ENCODE measurements around the gene ZBTB38.

ZBTB38 gene

DNA sequence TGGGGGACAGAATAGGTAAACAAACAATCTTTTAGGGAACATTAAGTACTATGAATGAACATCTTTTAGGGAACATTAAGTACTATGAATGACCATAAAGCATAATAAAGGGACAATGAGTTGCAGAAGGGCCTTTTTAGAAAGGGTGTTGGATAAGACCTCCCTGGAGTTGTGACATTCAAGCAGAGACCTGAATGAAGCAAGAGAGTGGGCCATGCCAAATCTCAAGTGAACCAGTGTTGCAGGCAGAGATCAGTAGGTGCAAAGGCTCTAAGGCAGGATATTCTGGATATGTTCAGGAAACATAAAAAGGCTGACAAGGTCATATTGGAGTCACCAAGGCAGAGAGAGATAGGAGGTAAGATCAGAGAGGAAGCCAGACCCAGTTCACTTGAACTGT is 29.4 kb upstream of the ZBTB38 start:
- Histone ChIP-seq H3K36me3 (ENCODE audit: control insufficient read depth in 5 of 5, insufficient read depth in 5 of 5, low read length in 5 of 5) (no peaks in the 10 kb centered on the region), H3K4me1 (ENCODE audit: control insufficient read depth in 5 of 5, insufficient read depth in 5 of 5, low read length in 5 of 5) (peaks cover 0 to 3% (median 0%) of the 10 kb centered on the region in 5 donors), H3K9ac (ENCODE audit: low read length in 5 of 5) (no peak overlapping the region), H3K9me3 (ENCODE audit: control insufficient read depth in 5 of 5, low read length in 5 of 5) (no peaks in the 10 kb centered on the region), H3K27me3 (ENCODE audit: control insufficient read depth in 5 of 5, insufficient read depth in 4 of 5, low read length in 5 of 5) (peaks cover 0 to 2% (median 0%) of the 10 kb centered on the region in 5 donors), H3K4me3 (ENCODE audit: low read depth in 1 of 5, low read length in 5 of 5) (no peak overlapping the region), H3K27ac (ENCODE audit: low read depth, low read length) (no peak overlapping the region)

DNA sequence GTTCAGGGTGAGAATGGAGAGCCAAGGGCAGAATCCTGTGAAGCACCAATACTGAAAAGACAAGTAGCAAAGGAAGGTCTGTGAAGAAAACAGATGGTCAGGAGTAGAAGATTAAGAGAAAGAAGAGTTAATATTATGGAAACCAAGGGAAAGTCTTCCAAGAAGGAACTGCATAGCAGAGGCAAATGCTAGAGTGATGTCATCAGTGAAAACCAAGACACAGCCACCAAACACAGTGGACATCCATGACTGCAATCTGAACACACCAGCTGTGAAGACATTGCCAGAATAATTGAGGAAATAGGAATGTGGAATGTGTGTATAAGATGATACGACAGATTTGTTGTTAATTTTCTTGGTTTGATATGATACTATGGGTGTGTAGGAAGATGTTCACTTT is 26.8 kb upstream of the ZBTB38 start:
- Histone ChIP-seq H3K27me3 (ENCODE audit: control insufficient read depth in 5 of 5, insufficient read depth in 4 of 5, low read length in 5 of 5) (peaks cover 0 to 2% (median 0%) of the 10 kb centered on the region in 5 donors), H3K9me3 (ENCODE audit: control insufficient read depth in 5 of 5, low read length in 5 of 5) (no peaks in the 10 kb centered on the region), H3K36me3 (ENCODE audit: control insufficient read depth in 5 of 5, insufficient read depth in 5 of 5, low read length in 5 of 5) (no peaks in the 10 kb centered on the region), H3K4me1 (ENCODE audit: control insufficient read depth in 5 of 5, insufficient read depth in 5 of 5, low read length in 5 of 5) (peaks cover 0 to 3% (median 0%) of the 10 kb centered on the region in 5 donors), H3K9ac (ENCODE audit: low read length in 5 of 5) (no peak overlapping the region), H3K27ac (ENCODE audit: low read depth, low read length) (no peak overlapping the region), H3K4me3 (ENCODE audit: low read depth in 1 of 5, low read length in 5 of 5) (no peak overlapping the region)

DNA sequence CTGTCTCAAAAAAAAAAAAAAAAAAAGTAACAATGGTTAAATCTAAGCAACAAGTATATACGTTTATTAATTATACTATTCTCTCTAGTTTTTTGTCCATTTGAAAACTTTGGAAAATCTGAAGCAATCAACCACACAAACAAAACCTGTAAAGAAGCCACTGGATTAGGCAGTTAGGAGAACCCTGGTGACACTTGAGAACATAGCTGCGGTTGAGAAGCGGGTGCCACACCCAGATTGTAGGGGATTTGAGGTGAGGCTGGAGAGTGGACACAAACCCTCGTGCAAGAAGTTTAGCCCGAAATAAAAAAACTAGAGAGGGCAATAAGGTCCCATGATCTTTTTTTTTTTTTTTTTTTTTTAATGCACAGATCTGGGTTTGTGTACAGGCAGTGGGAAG is 25.9 kb upstream of the ZBTB38 start:
- Histone ChIP-seq H3K4me3 (ENCODE audit: low read depth in 1 of 5, low read length in 5 of 5) (no peak overlapping the region), H3K27ac (ENCODE audit: low read depth, low read length) (no peak overlapping the region), H3K4me1 (ENCODE audit: control insufficient read depth in 5 of 5, insufficient read depth in 5 of 5, low read length in 5 of 5) (no peaks in the 10 kb centered on the region), H3K9ac (ENCODE audit: low read length in 5 of 5) (no peak overlapping the region), H3K9me3 (ENCODE audit: control insufficient read depth in 5 of 5, low read length in 5 of 5) (no peaks in the 10 kb centered on the region), H3K27me3 (ENCODE audit: control insufficient read depth in 5 of 5, insufficient read depth in 4 of 5, low read length in 5 of 5) (peaks cover 0 to 2% (median 0%) of the 10 kb centered on the region in 5 donors), H3K36me3 (ENCODE audit: control insufficient read depth in 5 of 5, insufficient read depth in 5 of 5, low read length in 5 of 5) (no peaks in the 10 kb centered on the region)

DNA sequence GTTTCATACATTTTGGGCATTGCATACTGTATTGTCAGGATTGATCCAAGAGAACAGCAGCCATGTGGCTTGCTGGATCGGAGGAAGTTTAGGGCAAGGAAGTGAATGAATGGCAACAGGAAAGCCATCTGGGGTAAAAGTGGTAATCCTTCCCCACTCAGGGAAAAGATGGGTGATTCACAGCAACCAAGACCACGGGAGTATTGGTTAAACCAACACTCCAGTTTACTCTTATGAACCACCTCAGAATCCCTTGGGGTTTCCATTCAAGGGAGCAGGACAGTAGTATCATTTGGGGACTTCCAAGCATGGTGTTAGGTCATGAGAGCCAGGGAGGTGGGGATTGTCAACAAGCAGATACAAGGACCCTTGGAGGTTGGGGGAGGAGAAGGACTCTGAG is 25.2 kb upstream of the ZBTB38 start:
- H3K9me3 ChIP-seq (ENCODE audit: control insufficient read depth in 5 of 5, low read length in 5 of 5): no peaks in the 10 kb centered on the region
- H3K4me3 ChIP-seq (ENCODE audit: low read depth in 1 of 5, low read length in 5 of 5): no peak overlapping the region
- no peaks in the 10 kb centered on the region for H3K4me1 ChIP-seq (ENCODE audit: control insufficient read depth in 5 of 5, insufficient read depth in 5 of 5, low read length in 5 of 5)
- H3K27ac ChIP-seq (ENCODE audit: low read depth, low read length): no peak overlapping the region
- no peak overlapping the region for H3K9ac ChIP-seq (ENCODE audit: low read length in 5 of 5)
- H3K36me3 ChIP-seq (ENCODE audit: control insufficient read depth in 5 of 5, insufficient read depth in 5 of 5, low read length in 5 of 5): no peaks in the 10 kb centered on the region
- peaks cover 0 to 2% (median 0%) of the 10 kb centered on the region in 5 donors for H3K27me3 ChIP-seq (ENCODE audit: control insufficient read depth in 5 of 5, insufficient read depth in 4 of 5, low read length in 5 of 5)

DNA sequence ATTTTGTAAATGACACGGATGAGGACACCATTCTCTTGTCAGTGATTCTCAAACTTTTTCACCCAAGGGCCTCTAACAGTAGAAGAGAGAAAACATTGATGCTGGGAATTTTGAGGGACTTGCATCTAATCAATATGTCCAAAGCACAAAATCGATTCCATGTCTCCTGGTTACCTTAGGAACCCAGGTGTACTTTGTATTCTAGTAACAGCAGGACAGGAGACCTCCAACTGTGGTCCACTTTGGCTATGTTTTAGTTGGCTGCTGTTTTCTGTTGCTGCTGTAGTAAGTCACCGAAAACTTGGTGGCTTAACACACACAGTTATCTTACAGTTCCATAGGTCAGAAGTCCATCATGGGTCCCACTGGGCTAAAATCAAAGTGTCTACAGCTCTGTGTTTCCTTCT is 24.4 kb upstream of the ZBTB38 start:
- H3K4me1 ChIP-seq (ENCODE audit: control insufficient read depth in 5 of 5, insufficient read depth in 5 of 5, low read length in 5 of 5): no peaks in the 10 kb centered on the region
- no peak overlapping the region for H3K9ac ChIP-seq (ENCODE audit: low read length in 5 of 5)
- H3K9me3 ChIP-seq (ENCODE audit: control insufficient read depth in 5 of 5, low read length in 5 of 5): no peaks in the 10 kb centered on the region
- H3K36me3 ChIP-seq (ENCODE audit: control insufficient read depth in 5 of 5, insufficient read depth in 5 of 5, low read length in 5 of 5): no peaks in the 10 kb centered on the region
- H3K27me3 ChIP-seq (ENCODE audit: control insufficient read depth in 5 of 5, insufficient read depth in 4 of 5, low read length in 5 of 5): peaks cover 0 to 2% (median 0%) of the 10 kb centered on the region in 5 donors
- no peak overlapping the region for H3K27ac ChIP-seq (ENCODE audit: low read depth, low read length)
- no peak overlapping the region for H3K4me3 ChIP-seq (ENCODE audit: low read depth in 1 of 5, low read length in 5 of 5)

DNA sequence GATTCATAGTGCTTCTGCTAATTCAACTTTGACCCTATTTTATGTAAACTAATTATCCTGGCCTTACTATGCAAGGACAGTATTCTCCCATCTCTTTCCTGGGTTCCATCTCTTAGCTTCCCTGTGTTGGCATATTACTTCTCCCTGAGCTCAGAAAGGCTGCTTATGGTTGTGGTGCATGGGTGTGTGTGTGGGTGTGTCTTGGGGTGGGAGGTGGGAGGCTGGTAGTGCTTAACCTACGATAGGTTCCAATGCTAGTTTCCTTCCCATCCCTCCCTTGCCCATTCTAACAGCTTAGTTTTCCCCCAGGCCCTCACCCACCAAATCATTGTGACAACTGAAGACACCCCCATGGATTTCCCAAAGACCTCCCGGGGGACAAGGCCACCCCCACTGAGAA is 22.8 kb upstream of the ZBTB38 start:
- Histone ChIP-seq H3K9ac (ENCODE audit: low read length in 5 of 5) (no peak overlapping the region), H3K27me3 (ENCODE audit: control insufficient read depth in 5 of 5, insufficient read depth in 4 of 5, low read length in 5 of 5) (peaks cover 0 to 2% (median 0%) of the 10 kb centered on the region in 5 donors), H3K9me3 (ENCODE audit: control insufficient read depth in 5 of 5, low read length in 5 of 5) (no peaks in the 10 kb centered on the region), H3K27ac (ENCODE audit: low read depth, low read length) (no peak overlapping the region), H3K4me3 (ENCODE audit: low read depth in 1 of 5, low read length in 5 of 5) (no peak overlapping the region), H3K36me3 (ENCODE audit: control insufficient read depth in 5 of 5, insufficient read depth in 5 of 5, low read length in 5 of 5) (no peaks in the 10 kb centered on the region), H3K4me1 (ENCODE audit: control insufficient read depth in 5 of 5, insufficient read depth in 5 of 5, low read length in 5 of 5) (no peaks in the 10 kb centered on the region)

DNA sequence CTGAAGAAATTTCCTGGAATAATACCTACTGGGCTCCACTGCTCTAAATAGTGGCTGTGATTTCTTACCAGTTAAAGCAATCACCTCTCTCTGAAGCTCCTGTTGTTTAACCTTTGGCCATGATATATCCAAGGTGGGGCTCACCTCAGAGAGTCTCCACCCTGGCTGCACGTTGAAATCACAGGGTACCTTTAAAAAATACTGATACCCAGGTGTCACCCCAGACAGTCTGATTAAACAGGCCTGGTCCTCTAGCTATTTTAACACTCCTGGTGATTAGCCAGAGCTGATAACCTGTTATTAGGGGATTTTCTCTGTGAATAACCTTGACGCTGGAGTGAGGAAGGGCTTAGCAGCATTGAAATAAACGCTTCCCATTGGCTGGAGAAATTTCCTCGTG is 22.3 kb upstream of the ZBTB38 start:
- no peaks in the 10 kb centered on the region for H3K9me3 ChIP-seq (ENCODE audit: control insufficient read depth in 5 of 5, low read length in 5 of 5)
- H3K4me3 ChIP-seq (ENCODE audit: low read depth in 1 of 5, low read length in 5 of 5): no peak overlapping the region
- H3K27ac ChIP-seq (ENCODE audit: low read depth, low read length): no peak overlapping the region
- H3K27me3 ChIP-seq (ENCODE audit: control insufficient read depth in 5 of 5, insufficient read depth in 4 of 5, low read length in 5 of 5): peaks cover 0 to 2% (median 0%) of the 10 kb centered on the region in 5 donors
- H3K36me3 ChIP-seq (ENCODE audit: control insufficient read depth in 5 of 5, insufficient read depth in 5 of 5, low read length in 5 of 5): no peaks in the 10 kb centered on the region
- no peaks in the 10 kb centered on the region for H3K4me1 ChIP-seq (ENCODE audit: control insufficient read depth in 5 of 5, insufficient read depth in 5 of 5, low read length in 5 of 5)
- no peak overlapping the region for H3K9ac ChIP-seq (ENCODE audit: low read length in 5 of 5)

DNA sequence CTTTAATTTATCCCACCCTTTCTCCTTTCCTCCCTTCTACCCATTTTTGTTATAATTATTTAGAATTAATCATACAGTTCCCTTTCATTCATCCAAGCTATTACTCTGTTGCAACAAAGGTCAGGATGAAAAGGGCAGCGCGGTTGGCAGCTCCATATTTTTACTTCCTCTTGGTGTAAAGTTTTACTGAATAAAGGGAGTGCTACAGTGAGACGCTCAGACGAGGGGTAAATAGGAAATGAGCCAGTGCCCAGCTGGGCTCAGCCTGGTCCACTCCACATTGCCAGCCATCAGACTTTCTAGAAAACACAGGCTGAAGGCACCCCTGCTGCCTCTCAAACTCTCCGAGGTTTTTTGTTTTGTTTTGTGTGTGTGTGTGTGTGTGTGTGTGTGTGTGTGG is 21.9 kb upstream of the ZBTB38 start:
- H3K9ac ChIP-seq (ENCODE audit: low read length in 5 of 5): no peak overlapping the region
- no peaks in the 10 kb centered on the region for H3K9me3 ChIP-seq (ENCODE audit: control insufficient read depth in 5 of 5, low read length in 5 of 5)
- no peaks in the 10 kb centered on the region for H3K4me1 ChIP-seq (ENCODE audit: control insufficient read depth in 5 of 5, insufficient read depth in 5 of 5, low read length in 5 of 5)
- H3K36me3 ChIP-seq (ENCODE audit: control insufficient read depth in 5 of 5, insufficient read depth in 5 of 5, low read length in 5 of 5): no peaks in the 10 kb centered on the region
- H3K4me3 ChIP-seq (ENCODE audit: low read depth in 1 of 5, low read length in 5 of 5): no peak overlapping the region
- H3K27me3 ChIP-seq (ENCODE audit: control insufficient read depth in 5 of 5, insufficient read depth in 4 of 5, low read length in 5 of 5): peaks cover 0 to 2% (median 0%) of the 10 kb centered on the region in 5 donors
- no peak overlapping the region for H3K27ac ChIP-seq (ENCODE audit: low read depth, low read length)

DNA sequence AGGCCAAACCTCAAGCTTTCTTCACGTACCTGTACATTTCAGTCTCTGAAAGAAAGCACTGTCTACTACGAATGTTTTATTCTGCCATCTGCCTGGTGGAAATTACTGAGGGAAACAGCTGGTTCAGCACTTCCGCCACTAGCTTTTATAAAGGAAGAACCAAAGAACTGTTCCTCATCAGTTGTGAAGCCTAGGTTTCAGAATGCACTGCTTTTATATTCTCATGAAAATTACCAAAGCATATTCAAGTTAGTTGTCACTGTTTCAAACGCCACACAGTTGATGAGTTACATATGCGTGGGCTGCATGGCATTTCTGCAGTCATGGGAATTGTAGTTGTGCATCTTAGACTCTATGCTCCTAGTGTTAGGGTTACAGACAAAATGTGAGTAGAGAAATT is 21.5 kb upstream of the ZBTB38 start:
- Histone ChIP-seq H3K9me3 (ENCODE audit: control insufficient read depth in 5 of 5, low read length in 5 of 5) (no peaks in the 10 kb centered on the region), H3K9ac (ENCODE audit: low read length in 5 of 5) (no peak overlapping the region), H3K27me3 (ENCODE audit: control insufficient read depth in 5 of 5, insufficient read depth in 4 of 5, low read length in 5 of 5) (no peaks in the 10 kb centered on the region), H3K4me3 (ENCODE audit: low read depth in 1 of 5, low read length in 5 of 5) (no peak overlapping the region), H3K4me1 (ENCODE audit: control insufficient read depth in 5 of 5, insufficient read depth in 5 of 5, low read length in 5 of 5) (no peaks in the 10 kb centered on the region), H3K27ac (ENCODE audit: low read depth, low read length) (no peak overlapping the region), H3K36me3 (ENCODE audit: control insufficient read depth in 5 of 5, insufficient read depth in 5 of 5, low read length in 5 of 5) (no peaks in the 10 kb centered on the region)

DNA sequence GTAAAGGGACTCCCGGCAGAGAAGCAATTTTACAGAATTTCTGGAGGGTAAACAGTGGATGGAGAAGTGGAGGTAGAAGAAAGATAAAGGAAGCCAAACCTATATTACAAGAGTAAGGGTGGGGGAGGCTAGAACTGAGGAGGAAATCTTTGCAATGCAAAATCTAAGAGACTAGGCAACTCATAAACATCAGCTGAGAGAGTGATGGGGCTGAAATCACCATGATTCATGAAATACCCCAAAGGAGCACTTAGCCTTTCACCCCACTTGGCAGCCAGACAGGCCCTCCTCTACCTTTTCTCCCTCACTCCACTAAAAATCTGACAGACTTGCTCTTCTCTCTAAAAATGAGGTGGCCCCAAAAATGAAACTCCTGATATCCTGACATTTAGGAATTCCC is 19.5 kb upstream of the ZBTB38 start:
- H3K4me1 ChIP-seq (ENCODE audit: control insufficient read depth in 5 of 5, insufficient read depth in 5 of 5, low read length in 5 of 5): no peaks in the 10 kb centered on the region
- no peaks in the 10 kb centered on the region for H3K27me3 ChIP-seq (ENCODE audit: control insufficient read depth in 5 of 5, insufficient read depth in 4 of 5, low read length in 5 of 5)
- H3K9ac ChIP-seq (ENCODE audit: low read length in 5 of 5): no peak overlapping the region
- no peak overlapping the region for H3K27ac ChIP-seq (ENCODE audit: low read depth, low read length)
- no peaks in the 10 kb centered on the region for H3K36me3 ChIP-seq (ENCODE audit: control insufficient read depth in 5 of 5, insufficient read depth in 5 of 5, low read length in 5 of 5)
- no peak overlapping the region for H3K4me3 ChIP-seq (ENCODE audit: low read depth in 1 of 5, low read length in 5 of 5)
- no peaks in the 10 kb centered on the region for H3K9me3 ChIP-seq (ENCODE audit: control insufficient read depth in 5 of 5, low read length in 5 of 5)

DNA sequence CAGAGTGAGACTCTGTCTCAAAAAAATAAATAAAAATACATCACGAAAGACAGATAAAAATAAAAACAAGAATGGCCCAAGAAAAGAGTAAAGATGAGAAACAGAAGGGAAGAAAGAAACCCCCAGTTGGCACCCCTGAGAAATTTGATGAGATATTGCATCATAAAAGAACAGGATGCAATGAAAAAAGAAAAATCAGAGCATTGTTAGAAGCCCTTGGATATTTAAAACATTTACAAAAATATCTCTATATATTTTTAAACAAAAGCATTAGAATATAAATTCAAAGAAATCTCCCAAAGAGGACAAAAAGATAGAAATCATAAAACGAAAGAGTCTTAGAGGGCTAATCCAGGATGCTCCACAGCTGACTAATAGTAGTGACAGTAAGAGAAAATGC is 18.6 kb upstream of the ZBTB38 start:
- no peaks in the 10 kb centered on the region for H3K36me3 ChIP-seq (ENCODE audit: control insufficient read depth in 5 of 5, insufficient read depth in 5 of 5, low read length in 5 of 5)
- H3K9ac ChIP-seq (ENCODE audit: low read length in 5 of 5): no peak overlapping the region
- H3K27ac ChIP-seq (ENCODE audit: low read depth, low read length): no peak overlapping the region
- no peaks in the 10 kb centered on the region for H3K4me1 ChIP-seq (ENCODE audit: control insufficient read depth in 5 of 5, insufficient read depth in 5 of 5, low read length in 5 of 5)
- H3K9me3 ChIP-seq (ENCODE audit: control insufficient read depth in 5 of 5, low read length in 5 of 5): no peaks in the 10 kb centered on the region
- no peak overlapping the region for H3K4me3 ChIP-seq (ENCODE audit: low read depth in 1 of 5, low read length in 5 of 5)
- no peaks in the 10 kb centered on the region for H3K27me3 ChIP-seq (ENCODE audit: control insufficient read depth in 5 of 5, insufficient read depth in 4 of 5, low read length in 5 of 5)
